CD14-positive monocyte (primary cell): ENCODE measurements around the gene CD276. TPM values are rescaled to one million over a fixed set of nuclear protein-coding genes. Genes with fewer than 3 reads are reported as not detected.

Experiments
- DNase-seq, 3 donors: peaks; one replicate each; pipeline ENCODE4 v3.0.0-alpha.2; 2011 to 2022
- H2AFZ ChIP-seq: 2 replicates; pipeline ENCODE4 v1.6.0; 2012; ENCODE audit warnings: mild to moderate bottlenecking, low read depth, low read length, inconsistent platforms; ENCODE audit not compliant: insufficient read depth, poor library complexity, severe bottlenecking
- H3K27ac ChIP-seq, 2 donors: 1 replicate in 1 of 2; 2 replicates in 1 of 2; pipeline ENCODE4 v1.5.1; 2012 to 2013; ENCODE audit warnings: low read length in 2 of 2, control low read depth in 1 of 2, inconsistent platforms in 1 of 2, low read depth in 1 of 2, mild to moderate bottlenecking in 1 of 2
- H3K27me3 ChIP-seq, 2 donors: one replicate each; pipeline versions ENCODE4 v1.6.0 to v1.6.1; 2011 to 2013; ENCODE audit warnings: low read length in 2 of 2; ENCODE audit not compliant: control insufficient read depth in 2 of 2, insufficient read depth in 2 of 2
- H3K36me3 ChIP-seq, 2 donors: replicated peaks in 1 of 2; 1 replicate in 1 of 2; 2 replicates in 1 of 2; pipeline versions ENCODE4 v1.5.1 to v1.6.1; 2012 to 2013; ENCODE audit warnings: low read length in 2 of 2, control low read depth in 1 of 2, inconsistent platforms in 1 of 2, mild to moderate bottlenecking in 1 of 2; ENCODE audit not compliant: insufficient read depth in 2 of 2, control insufficient read depth in 1 of 2
- H3K4me1 ChIP-seq, 2 donors: 1 replicate in 1 of 2; 2 replicates in 1 of 2; pipeline versions ENCODE4 v1.5.1 to v1.6.1; 2012 to 2013; ENCODE audit warnings: low read length in 2 of 2, control low read depth in 1 of 2, inconsistent platforms in 1 of 2, mild to moderate bottlenecking in 1 of 2, moderate library complexity in 1 of 2; ENCODE audit not compliant: insufficient read depth in 2 of 2, control insufficient read depth in 1 of 2
- H3K4me2 ChIP-seq: replicated peaks from 2 replicates; pipeline ENCODE3; 2012; ENCODE audit warnings: low read length, moderate library complexity, mild to moderate bottlenecking; ENCODE audit not compliant: poor library complexity, severe bottlenecking; ENCODE audit errors: extremely low read depth
- H3K4me3 ChIP-seq, 3 experiments: fragments of 200-600 bp in 1 of 3; sonication (generic) in 1 of 3; replicated peaks in 1 of 3; 1 replicate in 2 of 3; 2 replicates in 1 of 3; pipeline ENCODE4 v1.5.1; 2011 to 2013; ENCODE audit warnings: low read length in 3 of 3, mild to moderate bottlenecking in 3 of 3, control low read depth in 2 of 3, low read depth in 2 of 3, inconsistent platforms in 1 of 3, moderate library complexity in 1 of 3
- H3K79me2 ChIP-seq: 2 replicates; pipeline ENCODE4 v1.6.0; 2012; ENCODE audit warnings: mild to moderate bottlenecking, control low read depth, inconsistent platforms, low read length, moderate library complexity; ENCODE audit not compliant: insufficient read depth
- H3K9ac ChIP-seq: 2 replicates; pipeline ENCODE4 v1.6.0; 2017; ENCODE audit warnings: low read length, mild to moderate bottlenecking; ENCODE audit not compliant: insufficient read depth, poor library complexity, severe bottlenecking
- H3K9me3 ChIP-seq, 2 donors: replicated peaks in 1 of 2; 1 replicate in 1 of 2; 2 replicates in 1 of 2; pipeline versions ENCODE4 v1.5.1 to v1.6.1; 2012 to 2013; ENCODE audit warnings: low read length in 2 of 2, control low read depth in 1 of 2; ENCODE audit not compliant: control insufficient read depth in 1 of 2, insufficient read depth in 1 of 2
- H4K20me1 ChIP-seq: 2 replicates; pipeline ENCODE4 v1.6.0; 2012; ENCODE audit warnings: mild to moderate bottlenecking, low read length, control low read depth, moderate library complexity; ENCODE audit not compliant: insufficient read depth
- H3K27ac Mint-ChIP-seq, 7 donors: one replicate each; pipeline ENCODE4 v1.8.0; 2020; ENCODE audit warnings: mild to moderate bottlenecking in 7 of 7, mixed read lengths in 7 of 7, moderate library complexity in 6 of 7, inconsistent platforms in 2 of 7
- H3K27me3 Mint-ChIP-seq, 3 donors: one replicate each; pipeline ENCODE4 v1.8.0; 2021 to 2022; ENCODE audit warnings: low read depth in 3 of 3, mild to moderate bottlenecking in 3 of 3, mixed read lengths in 3 of 3, moderate library complexity in 3 of 3, inconsistent platforms in 1 of 3
- H3K36me3 Mint-ChIP-seq, 2 donors: one replicate each; pipeline ENCODE4 v1.8.0; 2020; ENCODE audit warnings: mixed read lengths in 2 of 2, inconsistent platforms in 1 of 2, mild to moderate bottlenecking in 1 of 2
- H3K4me1 Mint-ChIP-seq: one replicate; pipeline ENCODE4 v1.8.0; 2020; ENCODE audit warnings: mild to moderate bottlenecking, mixed read lengths
- H3K4me3 Mint-ChIP-seq, 2 donors: one replicate each; pipeline ENCODE4 v1.8.0; 2020; ENCODE audit warnings: mild to moderate bottlenecking in 2 of 2, mixed read lengths in 2 of 2, moderate library complexity in 1 of 2
- H3K9me3 Mint-ChIP-seq, 7 donors: one replicate each; pipeline ENCODE4 v1.8.0; 2020 to 2022; ENCODE audit warnings: mixed read lengths in 7 of 7, mild to moderate bottlenecking in 6 of 7, moderate library complexity in 6 of 7, inconsistent platforms in 2 of 7
- CTCF ChIP-seq: fragments of 200-600 bp; IDR thresholded peaks from one replicate; pipeline ENCODE4 v1.8.0; 2022; ENCODE audit warnings: antibody characterized with exemption, mild to moderate bottlenecking
- WGBS: methylation state at CpG from one replicate; pipeline ENCODE4 v1.1.5; 2013; ENCODE audit warnings: missing lambda C conversion rate; ENCODE audit not compliant: insufficient coverage; 5-methylcytosine and 5-hydroxymethylcytosine counted together
- intact Hi-C, 2 donors: fragments of 100-400 bp; cut with micrococcal nuclease; formaldehyde crosslinking; loops; one replicate each; pipeline versions ENCODE4 v1.15.0 to v1.15.1; 2023
- polyA plus RNA-seq, 3 donors: library from polyadenylated mRNA; depleted of rRNA in 1 of 3; unstranded in 2 of 3; stranded (reverse) in 1 of 3; fragments of 300-500 nt in 2 of 3; fragments of >200 nt in 1 of 3; fragmentation: Illumina TruSeq in 2 of 3; gene quantifications; 1 replicate in 2 of 3; 2 replicates in 1 of 3; pipeline ENCODE4 v1.2.3, GENCODE V29; 2012 to 2021

CD276 gene
- polyA plus RNA-seq, 3 donors, result 0.52 to 0.72 (median 0.64) TPM

- no peak overlapping the region for H3K27ac Mint-ChIP-seq
- Histone ChIP-seq H3K9me3 (no peaks in the 10 kb centered on the region), H3K4me1 (no peaks in the 10 kb centered on the region), H3K27ac (no peak overlapping the region), H3K4me3 (no peak overlapping the region), H3K79me2 (no peaks in the 10 kb centered on the region), H2AFZ (no peak overlapping the region), H3K9ac (no peak overlapping the region), H3K36me3 (no peaks in the 10 kb centered on the region), H3K27me3 (no peaks in the 10 kb centered on the region), H3K4me2 (no peak overlapping the region), H4K20me1 (no peaks in the 10 kb centered on the region)
- H3K9me3 Mint-ChIP-seq, result no peaks in the 10 kb centered on the region
- H3K4me1 Mint-ChIP-seq, result peaks cover 2% of the 10 kb centered on the region
- WGBS, result 43% methylated on average over 11 of the region's 13 CpGs
- DNase-seq, result peak; percentile 43 to 58 (median 44)
- H3K36me3 Mint-ChIP-seq, result no peaks in the 10 kb centered on the region
- H3K4me3 Mint-ChIP-seq, result no peak overlapping the region
- peaks cover 11 to 21% (median 13%) of the 10 kb centered on the region in 3 donors for H3K27me3 Mint-ChIP-seq
- peak; percentile 79 for TF ChIP-seq CTCF
- intact Hi-C loops, result loop anchor here (2.0 to 5.0 kb wide), 4 partner anchors 68 to 423 kb away; no protein-coding TSS in a partner anchor
These were observed 20.9 kb downstream of the CD276 start for GRCh38 chr15:73704869-73705645.

GRCh38 chr15:73708691-73709090, 24.5 kb downstream of the CD276 start:
- H3K4me1 ChIP-seq, result peaks cover 12 to 15% of the 10 kb centered on the region in 2 donors
- WGBS, result 96% methylated on average over 6 of the region's 6 CpGs
- Mint-ChIP-seq H3K27ac (no peak overlapping the region), H3K36me3 (no peaks in the 10 kb centered on the region), H3K4me1 (peaks cover 18% of the 10 kb centered on the region), H3K9me3 (no peaks in the 10 kb centered on the region), H3K27me3 (peaks cover 10 to 17% (median 10%) of the 10 kb centered on the region in 3 donors), H3K4me3 (no peak overlapping the region)
- H3K36me3 ChIP-seq, result no peaks in the 10 kb centered on the region
- H3K4me3 ChIP-seq, result no peak overlapping the region
- no peaks in the 10 kb centered on the region for H4K20me1 ChIP-seq
- H3K27ac ChIP-seq, result no peak overlapping the region
- H3K27me3 ChIP-seq, result no peaks in the 10 kb centered on the region
- no peak overlapping the region for H3K4me2 ChIP-seq
- no peak overlapping the region for H3K9ac ChIP-seq
- TF ChIP-seq CTCF, result no peak
- DNase-seq, result no peak
- H2AFZ ChIP-seq, result no peak overlapping the region
- no peaks in the 10 kb centered on the region for H3K79me2 ChIP-seq
- intact Hi-C loops, result no loop called here
- no peaks in the 10 kb centered on the region for H3K9me3 ChIP-seq
